ENCODE measurements around the gene DUS1L.

DUS1L gene

GRCh38 chr17:82062984-82063368 lies 2.6 kb downstream of the DUS1L start:
- no peaks in the 10 kb centered on the region for H3K27me3 Mint-ChIP-seq
- H3K9me3 Mint-ChIP-seq, result no peaks in the 10 kb centered on the region
- H3K4me3 Mint-ChIP-seq, result no peak overlapping the region
- peaks cover 2% of the 10 kb centered on the region for H3K36me3 Mint-ChIP-seq
- no peaks in the 10 kb centered on the region for H3K4me1 Mint-ChIP-seq
- DNase-seq (ENCODE audit: low spot score in 2 of 2), result no peak
- H3K27ac Mint-ChIP-seq, result no peak overlapping the region
- ATAC-seq (ENCODE audit: low read depth), result no peak

- Mint-ChIP-seq H3K27me3 (no peaks in the 10 kb centered on the region), H3K4me1 (no peaks in the 10 kb centered on the region), H3K36me3 (peaks cover 2% of the 10 kb centered on the region), H3K27ac (no peak overlapping the region), H3K4me3 (no peak overlapping the region), H3K9me3 (no peaks in the 10 kb centered on the region)
- ATAC-seq (ENCODE audit: low read depth), result no peak
- DNase-seq (ENCODE audit: low spot score in 2 of 2), result no peak
Measured at GRCh38 chr17:82062076-82062983, 3.3 kb downstream of the DUS1L start.

GRCh38 chr17:82061047-82061925 lies 4.3 kb downstream of the DUS1L start:
- no peaks in the 10 kb centered on the region for H3K9me3 Mint-ChIP-seq
- DNase-seq (ENCODE audit: low spot score in 2 of 2), result no peak
- H3K36me3 Mint-ChIP-seq, result peaks cover 2% of the 10 kb centered on the region
- no peak overlapping the region for H3K4me3 Mint-ChIP-seq
- no peaks in the 10 kb centered on the region for H3K4me1 Mint-ChIP-seq
- H3K27ac Mint-ChIP-seq, result no peak overlapping the region
- no peaks in the 10 kb centered on the region for H3K27me3 Mint-ChIP-seq
- ATAC-seq (ENCODE audit: low read depth), result no peak

- Mint-ChIP-seq H3K4me1 (no peaks in the 10 kb centered on the region), H3K9me3 (no peaks in the 10 kb centered on the region), H3K27ac (no peak overlapping the region), H3K4me3 (no peak overlapping the region), H3K27me3 (no peaks in the 10 kb centered on the region), H3K36me3 (peaks cover 2% of the 10 kb centered on the region)
- ATAC-seq (ENCODE audit: low read depth), result no peak
- no peak for DNase-seq (ENCODE audit: low spot score in 2 of 2)
Measured at GRCh38 chr17:82060614-82061013, 5.0 kb downstream of the DUS1L start.

- no peaks in the 10 kb centered on the region for H3K27me3 Mint-ChIP-seq
- H3K9me3 Mint-ChIP-seq, result no peaks in the 10 kb centered on the region
- no peak for DNase-seq (ENCODE audit: low spot score in 2 of 2)
- no peaks in the 10 kb centered on the region for H3K4me1 Mint-ChIP-seq
- no peak for ATAC-seq (ENCODE audit: low read depth)
- no peak overlapping the region for H3K27ac Mint-ChIP-seq
- peaks cover 4% of the 10 kb centered on the region for H3K36me3 Mint-ChIP-seq
- no peak overlapping the region for H3K4me3 Mint-ChIP-seq
Measured at GRCh38 chr17:82060001-82060380, 5.6 kb downstream of the DUS1L start.

GRCh38 chr17:82059272-82060000 lies 6.2 kb downstream of the DUS1L start:
- DNase-seq (ENCODE audit: low spot score in 2 of 2), result no peak
- Mint-ChIP-seq H3K27me3 (no peaks in the 10 kb centered on the region), H3K36me3 (peaks cover 5% of the 10 kb centered on the region), H3K4me1 (no peaks in the 10 kb centered on the region), H3K9me3 (no peaks in the 10 kb centered on the region), H3K4me3 (no peak overlapping the region), H3K27ac (no peak overlapping the region)
- no peak for ATAC-seq (ENCODE audit: low read depth)

- DNase-seq (ENCODE audit: low spot score in 2 of 2) (no peak), ATAC-seq (ENCODE audit: low read depth) (no peak)
- Mint-ChIP-seq H3K9me3 (no peaks in the 10 kb centered on the region), H3K27me3 (no peaks in the 10 kb centered on the region), H3K27ac (no peak overlapping the region), H3K36me3 (peaks cover 5% of the 10 kb centered on the region), H3K4me3 (no peak overlapping the region), H3K4me1 (no peaks in the 10 kb centered on the region)
Measured at GRCh38 chr17:82058855-82059249, 6.8 kb downstream of the DUS1L start.

- Mint-ChIP-seq H3K4me1 (no peaks in the 10 kb centered on the region), H3K9me3 (no peaks in the 10 kb centered on the region), H3K36me3 (peaks cover 5% of the 10 kb centered on the region), H3K27me3 (no peaks in the 10 kb centered on the region), H3K4me3 (no peak overlapping the region), H3K27ac (no peak overlapping the region)
- no peak for DNase-seq (ENCODE audit: low spot score in 2 of 2)
- no peak for ATAC-seq (ENCODE audit: low read depth)
Measured at GRCh38 chr17:82058230-82058854, 7.3 kb downstream of the DUS1L start.

- H3K27me3 Mint-ChIP-seq, result no peaks in the 10 kb centered on the region
Measured at GRCh38 chr17:82056729-82057621, 8.6 kb downstream of the DUS1L start.

GRCh38 chr17:82055965-82056728 lies 9.5 kb downstream of the DUS1L start:
- no peak overlapping the region for H3K27ac Mint-ChIP-seq
- H3K36me3 Mint-ChIP-seq, result peaks cover 5% of the 10 kb centered on the region
- no peak overlapping the region for H3K4me3 Mint-ChIP-seq

More at GRCh38 chr17:82056729-82057621, 8.6 kb downstream of the DUS1L start:
- DNase-seq (ENCODE audit: low spot score in 2 of 2) (no peak), ATAC-seq (ENCODE audit: low read depth) (no peak)
- H3K36me3 Mint-ChIP-seq, result peaks cover 5% of the 10 kb centered on the region
- H3K4me3 Mint-ChIP-seq, result no peak overlapping the region
- H3K4me1 Mint-ChIP-seq, result no peaks in the 10 kb centered on the region
- H3K9me3 Mint-ChIP-seq, result no peaks in the 10 kb centered on the region
- no peak overlapping the region for H3K27ac Mint-ChIP-seq

GRCh38 chr17:82055023-82055964 lies 10.3 kb downstream of the DUS1L start:
- ATAC-seq (ENCODE audit: low read depth), result no peak
- Mint-ChIP-seq H3K27ac (no peak overlapping the region), H3K9me3 (no peaks in the 10 kb centered on the region), H3K4me3 (no peak overlapping the region), H3K27me3 (no peaks in the 10 kb centered on the region), H3K4me1 (peaks cover 5% of the 10 kb centered on the region), H3K36me3 (peaks cover 5% of the 10 kb centered on the region)
- DNase-seq (ENCODE audit: low spot score in 2 of 2), result no peak

More at GRCh38 chr17:82055965-82056728, 9.5 kb downstream of the DUS1L start:
- no peaks in the 10 kb centered on the region for H3K27me3 Mint-ChIP-seq
- H3K9me3 Mint-ChIP-seq, result no peaks in the 10 kb centered on the region
- DNase-seq (ENCODE audit: low spot score in 2 of 2) (no peak), ATAC-seq (ENCODE audit: low read depth) (no peak)
- H3K4me1 Mint-ChIP-seq, result no peaks in the 10 kb centered on the region

All from memory B cell (primary cell).